ENCODE data around the gene HILPDA. TPM values are rescaled to one million over a fixed set of nuclear protein-coding genes. Genes with fewer than 3 reads are reported as not detected.

HILPDA gene
- total RNA-seq, 1 experiment from 2014 or later = 17.0 TPM

DNA sequence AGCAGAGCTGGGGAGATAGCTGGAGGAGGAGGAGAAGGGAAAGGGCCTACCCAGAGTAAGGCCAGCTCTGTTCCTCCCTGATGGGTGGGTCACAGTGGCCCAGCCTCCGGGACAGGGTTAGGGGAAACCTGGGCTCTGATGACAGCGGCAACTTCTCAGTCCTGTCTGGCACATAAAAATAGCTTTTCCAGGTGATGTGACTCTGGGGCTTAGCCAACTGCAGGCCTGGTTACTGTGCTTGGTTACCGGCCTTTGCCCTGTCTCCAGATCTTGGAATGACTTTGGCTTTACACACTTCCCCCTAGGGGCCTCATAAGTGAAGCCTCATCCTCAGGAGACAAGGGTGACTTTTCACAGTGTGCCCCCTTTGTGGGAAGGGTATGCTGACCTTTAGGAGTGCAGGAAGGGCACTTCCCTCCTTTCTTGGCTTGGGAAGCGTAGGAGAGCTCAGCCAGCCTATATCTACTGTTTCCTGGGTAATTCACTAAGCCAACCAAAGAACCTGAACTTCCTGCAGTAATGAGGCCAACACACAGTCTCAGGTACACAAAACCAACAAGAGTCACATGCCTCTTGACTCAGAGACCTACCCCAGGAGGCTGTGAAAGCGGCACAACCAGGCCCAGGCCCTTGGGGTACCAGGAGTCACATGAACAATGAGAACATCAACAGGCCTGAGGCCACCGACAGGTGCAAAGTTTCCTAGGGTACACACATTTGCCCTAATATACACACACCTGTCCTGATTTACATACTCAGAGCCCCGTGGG is 11.7 kb upstream of the HILPDA start:
- no peaks in the 10 kb centered on the region for H3K27me3 Mint-ChIP-seq (ENCODE audit: insufficient read depth, unreplicated experiment)
- H3K27ac Mint-ChIP-seq (ENCODE audit: unreplicated experiment) = peak overlapping the region; percentile 69
- CTCF ChIA-PET = interaction anchor here (0.7 to 2.1 kb wide), 6 partner anchors 9 to 316 kb away, joined by 3 to 18 read pairs (median 5); no protein-coding TSS in a partner anchor
- Histone ChIP-seq H3K36me3 (ENCODE audit: control insufficient read depth, insufficient read depth, low read length) (no peaks in the 10 kb centered on the region), H3K4me3 (ENCODE audit: low read depth, low read length) (no peak overlapping the region), H3K9me3 (no peaks in the 10 kb centered on the region), H3K4me1 (peaks cover 26% of the 10 kb centered on the region), H3K27me3 (replicated peaks; ENCODE audit: control insufficient read depth, insufficient read depth, low read length) (no peaks in the 10 kb centered on the region)
- peaks cover 17% of the 10 kb centered on the region for H3K4me1 Mint-ChIP-seq (ENCODE audit: low read depth, unreplicated experiment)
- intact Hi-C loops (cut with micrococcal nuclease; ENCODE audit: unreplicated experiment) = loop anchor here (1.0 kb wide), 2 partner anchors 9 kb away; no protein-coding TSS in a partner anchor
- no peak overlapping the region for H3K4me3 Mint-ChIP-seq (ENCODE audit: unreplicated experiment)
- no TSS peak for BruUV-seq (replicated peaks)
- peak; percentile 53 to 62 for DNase-seq
- TF ChIP-seq CTCF (IDR thresholded peaks at IDR 0.05; ENCODE audit: insufficient read depth in 1 of 2, low read depth in 1 of 2, low read length in 1 of 2, severe bottlenecking in 1 of 2, unreplicated experiment in 1 of 2) = no peak
- POLR2A ChIA-PET = interaction anchor here (1.0 to 1.2 kb wide), 2 partner anchors 8 to 10 kb away, joined by 5 read pairs; no protein-coding TSS in a partner anchor
- H3K36me3 Mint-ChIP-seq (ENCODE audit: insufficient read depth, unreplicated experiment) = no peaks in the 10 kb centered on the region
- H3K9me3 Mint-ChIP-seq (ENCODE audit: unreplicated experiment) = no peaks in the 10 kb centered on the region

GRCh38 chr7:128446306-128446705 is 9.4 kb upstream of the HILPDA start:
- H3K36me3 ChIP-seq (ENCODE audit: control insufficient read depth, insufficient read depth, low read length) = no peaks in the 10 kb centered on the region
- H3K9me3 ChIP-seq = no peaks in the 10 kb centered on the region
- peaks cover 17% of the 10 kb centered on the region for H3K4me1 Mint-ChIP-seq (ENCODE audit: low read depth, unreplicated experiment)
- intact Hi-C loops (cut with micrococcal nuclease; ENCODE audit: unreplicated experiment) = no loop called here
- no peaks in the 10 kb centered on the region for H3K27me3 ChIP-seq (replicated peaks; ENCODE audit: control insufficient read depth, insufficient read depth, low read length)
- H3K4me3 ChIP-seq (ENCODE audit: low read depth, low read length) = no peak overlapping the region
- no peak overlapping the region for H3K27ac Mint-ChIP-seq (ENCODE audit: unreplicated experiment)
- H3K27me3 Mint-ChIP-seq (ENCODE audit: insufficient read depth, unreplicated experiment) = peaks cover 3% of the 10 kb centered on the region
- DNase-seq = no peak
- no peaks in the 10 kb centered on the region for H3K36me3 Mint-ChIP-seq (ENCODE audit: insufficient read depth, unreplicated experiment)
- H3K4me1 ChIP-seq = peaks cover 26% of the 10 kb centered on the region
- no peak overlapping the region for H3K4me3 Mint-ChIP-seq (ENCODE audit: unreplicated experiment)
- H3K9me3 Mint-ChIP-seq (ENCODE audit: unreplicated experiment) = no peaks in the 10 kb centered on the region
- CTCF ChIA-PET = no interaction called here
- TF ChIP-seq CTCF (IDR thresholded peaks at IDR 0.05; ENCODE audit: insufficient read depth in 1 of 2, low read depth in 1 of 2, low read length in 1 of 2, severe bottlenecking in 1 of 2, unreplicated experiment in 1 of 2) = no peak
- POLR2A ChIA-PET = no interaction called here
- no TSS peak for BruUV-seq (replicated peaks)

GRCh38 chr7:128447941-128448564 is 7.6 kb upstream of the HILPDA start:
- Histone ChIP-seq H3K9me3 (no peaks in the 10 kb centered on the region), H3K36me3 (ENCODE audit: control insufficient read depth, insufficient read depth, low read length) (no peaks in the 10 kb centered on the region), H3K4me1 (peaks cover 29% of the 10 kb centered on the region), H3K27me3 (replicated peaks; ENCODE audit: control insufficient read depth, insufficient read depth, low read length) (no peaks in the 10 kb centered on the region), H3K4me3 (ENCODE audit: low read depth, low read length) (no peak overlapping the region)
- peaks cover 9% of the 10 kb centered on the region for H3K27me3 Mint-ChIP-seq (ENCODE audit: insufficient read depth, unreplicated experiment)
- H3K4me3 Mint-ChIP-seq (ENCODE audit: unreplicated experiment) = no peak overlapping the region
- intact Hi-C loops (cut with micrococcal nuclease; ENCODE audit: unreplicated experiment) = no loop called here
- no peaks in the 10 kb centered on the region for H3K36me3 Mint-ChIP-seq (ENCODE audit: insufficient read depth, unreplicated experiment)
- H3K4me1 Mint-ChIP-seq (ENCODE audit: low read depth, unreplicated experiment) = peaks cover 24% of the 10 kb centered on the region
- POLR2A ChIA-PET = no interaction called here
- H3K27ac Mint-ChIP-seq (ENCODE audit: unreplicated experiment) = no peak overlapping the region
- H3K9me3 Mint-ChIP-seq (ENCODE audit: unreplicated experiment) = no peaks in the 10 kb centered on the region
- no peak for DNase-seq
- no peak for TF ChIP-seq CTCF (IDR thresholded peaks at IDR 0.05; ENCODE audit: insufficient read depth in 1 of 2, low read depth in 1 of 2, low read length in 1 of 2, severe bottlenecking in 1 of 2, unreplicated experiment in 1 of 2)
- CTCF ChIA-PET = no interaction called here
- no TSS peak for BruUV-seq (replicated peaks)
